OCI-LY3 (cell line): ENCODE measurements around the gene NAA40.

Experiments
- H2AFZ ChIP-seq: fragments of 200-600, 300-600 bp; shearing (Covaris generic); 2 replicates; pipeline ENCODE4 v1.6.0; 2014; ENCODE audit warnings: antibody characterized with exemption, low read depth, low read length
- H3K27ac ChIP-seq: fragments of 200-600, 300-600 bp; sonication (generic); 2 replicates; pipeline ENCODE4 v1.5.1; 2014; ENCODE audit warnings: mild to moderate bottlenecking, low read length, moderate library complexity, mixed read lengths
- H3K27me3 ChIP-seq: fragments of 200-600, 300-600 bp; sonication (generic); 2 replicates; pipeline ENCODE4 v1.6.1; 2014; ENCODE audit warnings: low read depth, low read length, mixed read lengths
- H3K36me3 ChIP-seq: fragments of 200-600, 300-600 bp; sonication (generic); replicated peaks from 2 replicates; pipeline ENCODE3; 2014; ENCODE audit warnings: low read depth, low read length, mixed read lengths
- H3K4me1 ChIP-seq: fragments of 300-600, 200-600 bp; sonication (generic); 2 replicates; pipeline ENCODE4 v1.6.1; 2014; ENCODE audit warnings: low read length, mixed read lengths
- H3K4me2 ChIP-seq: fragments of 200-600, 300-600 bp; sonication (generic); 2 replicates; pipeline ENCODE4 v1.6.1; 2014; ENCODE audit warnings: low read length, mixed read lengths
- H3K4me3 ChIP-seq: fragments of 300-600, 200-600 bp; sonication (generic); 2 replicates; pipeline ENCODE4 v1.5.1; 2014; ENCODE audit warnings: antibody characterized with exemption, mild to moderate bottlenecking, low read length, moderate library complexity
- H3K79me2 ChIP-seq: fragments of 300-600, 200-600 bp; shearing (Covaris generic); 2 replicates; pipeline ENCODE4 v1.6.1; 2014; ENCODE audit warnings: mild to moderate bottlenecking, low read length, mixed read lengths
- H3K9ac ChIP-seq: fragments of 300-600, 200-600 bp; shearing (Covaris generic); 2 replicates; pipeline ENCODE4 v1.6.0; 2014; ENCODE audit warnings: mild to moderate bottlenecking, low read length, moderate library complexity
- H3K9me3 ChIP-seq: fragments of 200-600, 300-600 bp; shearing (Covaris generic); 2 replicates; pipeline ENCODE4 v1.6.1; 2014; ENCODE audit warnings: low read length, mixed read lengths; ENCODE audit not compliant: insufficient read depth
- H4K20me1 ChIP-seq: fragments of 200-600, 300-600 bp; sonication (generic); 2 replicates; pipeline ENCODE4 v1.6.1; 2016; ENCODE audit warnings: low read length, mixed read lengths; ENCODE audit not compliant: insufficient read depth
- EZH2phosphoT487 ChIP-seq: fragments of 200-600 bp; shearing (Covaris generic); IDR thresholded peaks from 2 replicates; pipeline ENCODE4 v1.6.1; 2018; ENCODE audit warnings: antibody characterized with exemption, mixed run types, low read depth
- TF ChIP-seq, protein P1 (sequence below): fragments of 200-600, 300-600 bp; sonication (generic); IDR thresholded peaks from 2 replicates; pipeline ENCODE4 v1.5.1; 2014; ENCODE audit warnings: antibody characterized with exemption, low read length, low read depth

Gene NAA40

DNA sequence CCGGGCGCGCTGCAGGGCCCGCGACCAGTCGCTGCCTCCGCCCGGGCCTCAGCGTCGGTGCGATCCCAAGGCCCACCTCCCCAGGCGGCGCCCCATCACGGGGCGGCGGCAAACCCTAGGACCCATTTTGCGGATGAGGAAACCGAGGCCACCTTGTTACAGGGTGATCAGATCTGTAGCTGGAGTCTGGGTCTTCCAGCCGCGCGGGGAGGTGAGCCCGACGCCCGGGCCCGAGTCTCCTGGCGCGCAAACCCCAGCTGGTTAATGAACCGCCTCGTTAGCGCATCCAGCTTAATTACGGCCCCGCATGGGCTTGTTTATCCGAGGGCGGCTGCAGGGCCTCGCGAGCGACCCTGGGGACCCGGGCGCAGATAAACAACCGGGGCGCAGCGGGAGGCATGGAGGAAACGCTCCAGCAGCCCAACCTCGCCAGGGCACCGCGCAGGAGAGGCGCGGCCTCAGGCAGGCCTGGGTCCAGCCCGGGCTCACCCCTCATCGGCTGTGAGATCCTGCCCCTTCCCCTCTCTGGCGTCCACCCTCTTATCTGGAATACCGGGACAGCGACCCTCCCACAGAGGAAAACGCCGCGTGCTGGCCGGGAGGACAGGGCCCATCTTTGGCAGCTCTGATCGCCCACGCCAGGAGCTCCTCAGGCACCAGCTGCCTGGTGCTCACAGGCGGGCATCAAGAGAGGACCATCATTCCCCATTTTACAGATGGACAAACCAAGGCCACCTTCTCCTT is 62.1 kb downstream of the NAA40 start:
- H3K4me1 ChIP-seq = peaks cover 8% of the 10 kb centered on the region; the same call in 1 of the 2 replicates
- H3K9me3 ChIP-seq = no peaks in the 10 kb centered on the region
- H3K27me3 ChIP-seq = no peaks in the 10 kb centered on the region
- H2AFZ ChIP-seq = no peak overlapping the region
- TF ChIP-seq, protein P1, sequence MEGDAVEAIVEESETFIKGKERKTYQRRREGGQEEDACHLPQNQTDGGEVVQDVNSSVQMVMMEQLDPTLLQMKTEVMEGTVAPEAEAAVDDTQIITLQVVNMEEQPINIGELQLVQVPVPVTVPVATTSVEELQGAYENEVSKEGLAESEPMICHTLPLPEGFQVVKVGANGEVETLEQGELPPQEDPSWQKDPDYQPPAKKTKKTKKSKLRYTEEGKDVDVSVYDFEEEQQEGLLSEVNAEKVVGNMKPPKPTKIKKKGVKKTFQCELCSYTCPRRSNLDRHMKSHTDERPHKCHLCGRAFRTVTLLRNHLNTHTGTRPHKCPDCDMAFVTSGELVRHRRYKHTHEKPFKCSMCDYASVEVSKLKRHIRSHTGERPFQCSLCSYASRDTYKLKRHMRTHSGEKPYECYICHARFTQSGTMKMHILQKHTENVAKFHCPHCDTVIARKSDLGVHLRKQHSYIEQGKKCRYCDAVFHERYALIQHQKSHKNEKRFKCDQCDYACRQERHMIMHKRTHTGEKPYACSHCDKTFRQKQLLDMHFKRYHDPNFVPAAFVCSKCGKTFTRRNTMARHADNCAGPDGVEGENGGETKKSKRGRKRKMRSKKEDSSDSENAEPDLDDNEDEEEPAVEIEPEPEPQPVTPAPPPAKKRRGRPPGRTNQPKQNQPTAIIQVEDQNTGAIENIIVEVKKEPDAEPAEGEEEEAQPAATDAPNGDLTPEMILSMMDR = no peak; the same call in 1 of the 2 replicates
- no peak for TF ChIP-seq EZH2phosphoT487
- peak overlapping the region; percentile 62 for H3K4me2 ChIP-seq
- peaks cover 22% of the 10 kb centered on the region for H3K36me3 ChIP-seq
- H3K9ac ChIP-seq = peak overlapping the region; percentile 34; the same call in 1 of the 2 replicates
- no peaks in the 10 kb centered on the region for H3K79me2 ChIP-seq
- H3K4me3 ChIP-seq = peak overlapping the region; percentile 71
- H4K20me1 ChIP-seq = peaks cover 23% of the 10 kb centered on the region
- no peak overlapping the region for H3K27ac ChIP-seq

DNA sequence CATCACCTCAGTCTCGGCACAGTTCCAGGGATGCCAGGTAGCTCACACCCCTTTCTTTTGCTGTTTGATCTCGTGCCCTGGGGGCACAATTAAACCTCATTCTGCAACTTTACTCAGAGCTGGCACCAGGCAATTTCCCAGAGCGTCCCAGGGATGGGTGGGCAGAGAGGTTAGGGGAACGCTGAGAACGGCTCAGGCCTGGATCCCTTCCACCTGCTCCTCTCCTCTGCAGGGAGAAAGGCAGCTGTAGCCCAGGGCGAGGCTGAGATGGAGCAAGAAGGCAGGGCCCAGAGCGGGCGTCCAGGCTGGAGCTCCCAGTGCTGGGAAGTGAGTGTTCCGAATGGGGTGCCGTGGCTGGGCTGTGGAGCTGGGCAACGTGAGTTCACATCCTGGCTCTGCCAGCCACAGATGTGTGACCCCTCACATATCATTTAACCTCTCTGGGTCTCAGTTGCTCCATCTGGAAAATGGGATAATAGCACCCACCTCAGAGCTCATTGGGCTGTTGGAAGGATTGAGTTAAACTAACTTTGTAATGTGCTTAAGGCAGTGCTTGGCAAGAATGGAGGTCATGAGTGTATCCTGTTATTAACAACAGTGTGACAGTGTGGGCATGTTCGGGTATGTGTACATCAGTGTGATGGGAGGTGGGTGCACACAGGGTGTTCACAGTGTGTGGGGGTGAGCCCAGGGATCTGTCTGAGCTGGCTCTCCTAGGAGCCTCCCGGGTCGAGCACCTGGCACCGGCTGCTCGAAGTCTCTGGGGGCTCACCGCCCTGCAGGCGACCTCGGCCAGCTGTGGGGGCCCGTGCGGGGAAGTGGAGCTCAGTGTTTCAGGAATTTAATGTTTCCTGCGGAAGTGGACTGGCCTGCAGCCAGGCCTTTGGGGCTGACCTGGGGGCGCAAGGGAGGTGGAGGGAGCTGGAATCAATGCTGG is 63.0 kb downstream of the NAA40 start:
- no peak overlapping the region for H2AFZ ChIP-seq
- no peaks in the 10 kb centered on the region for H3K79me2 ChIP-seq
- no peak overlapping the region for H3K9ac ChIP-seq
- H3K36me3 ChIP-seq = peaks cover 14% of the 10 kb centered on the region
- peaks cover 11% of the 10 kb centered on the region; the same call in 1 of the 2 replicates for H3K4me1 ChIP-seq
- H4K20me1 ChIP-seq = peaks cover 14% of the 10 kb centered on the region; the same call in 1 of the 2 replicates
- no peak overlapping the region for H3K4me3 ChIP-seq
- no peaks in the 10 kb centered on the region for H3K9me3 ChIP-seq
- H3K4me2 ChIP-seq = no peak overlapping the region
- TF ChIP-seq, protein P1 = no peak
- TF ChIP-seq EZH2phosphoT487 = no peak
- no peaks in the 10 kb centered on the region for H3K27me3 ChIP-seq
- no peak overlapping the region for H3K27ac ChIP-seq

DNA sequence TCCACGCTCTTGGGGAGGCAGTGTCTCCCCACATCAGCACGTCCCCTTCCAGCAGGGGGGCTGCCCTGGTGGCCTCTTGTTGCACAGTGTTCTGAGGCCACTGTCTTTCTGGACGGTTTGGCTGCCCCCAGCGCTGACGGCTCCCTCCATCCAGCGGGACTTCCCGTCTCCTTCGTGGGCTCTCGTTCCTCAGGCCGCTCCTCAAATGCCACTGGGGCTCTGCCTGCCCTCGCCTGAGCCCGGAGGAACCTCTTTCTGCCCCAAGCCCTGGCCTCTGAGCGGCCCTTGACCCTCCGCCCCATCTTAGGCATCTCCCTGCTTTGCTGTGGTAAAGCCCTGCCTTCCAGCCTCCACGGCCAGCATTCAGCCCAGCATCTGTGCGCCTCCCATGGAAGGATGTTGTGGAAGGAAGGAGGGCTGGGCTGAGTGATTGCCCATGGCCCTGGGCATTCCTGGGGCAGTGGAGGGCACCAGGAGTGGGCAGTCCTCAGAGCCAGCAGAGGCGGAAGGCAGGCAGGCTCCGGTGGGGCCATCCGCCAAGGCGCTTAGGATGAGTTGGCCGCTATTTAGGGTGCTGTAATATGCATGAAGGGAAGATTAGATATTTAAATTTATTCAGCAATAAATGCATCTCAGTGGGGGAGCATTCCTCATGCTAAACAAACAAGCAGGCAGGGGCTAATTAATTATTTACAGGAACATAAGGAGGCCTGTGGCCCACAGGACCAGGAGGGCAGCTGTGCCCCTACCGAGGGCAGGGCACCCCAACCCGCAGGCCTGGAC is 65.2 kb downstream of the NAA40 start:
- no peak overlapping the region for H3K4me2 ChIP-seq
- TF ChIP-seq, protein P1 = no peak
- TF ChIP-seq EZH2phosphoT487 = no peak
- no peaks in the 10 kb centered on the region for H3K9me3 ChIP-seq
- H3K27ac ChIP-seq = no peak overlapping the region
- H3K27me3 ChIP-seq = no peaks in the 10 kb centered on the region
- peaks cover 11% of the 10 kb centered on the region; the same call in 1 of the 2 replicates for H3K4me1 ChIP-seq
- no peak overlapping the region for H3K9ac ChIP-seq
- peaks cover 5% of the 10 kb centered on the region; the same call in 1 of the 2 replicates for H4K20me1 ChIP-seq
- H3K79me2 ChIP-seq = no peaks in the 10 kb centered on the region
- H3K36me3 ChIP-seq = no peaks in the 10 kb centered on the region
- no peak overlapping the region for H3K4me3 ChIP-seq
- no peak overlapping the region for H2AFZ ChIP-seq
